Activated CD8-positive, alpha-beta T cell treated with anti-CD3 and anti-CD28 coated beads for 36 hours (primary cell): Measurements from ENCODE around the gene VEGFB. TPM values are rescaled to one million over a fixed set of nuclear protein-coding genes. Genes with fewer than 3 reads are reported as not detected.

Experiments used
- ATAC-seq: fragments of 200-7000 bp; cut with Tn5 transposase; one replicate; pipeline ENCODE4 v1.10.0; 2021; ENCODE audit warnings: mild to moderate bottlenecking, moderate library complexity
- CTCF ChIA-PET: fragments of 350-600 bp; sonication (Branson Sonifier 250); formaldehyde crosslinking; loops from one replicate; lab custom pipeline; 2021; ENCODE audit warnings: antibody characterized with exemption; lab: Charles Lee
- POLR2A ChIA-PET: fragments of 350-600 bp; sonication (Branson Sonifier 250); formaldehyde crosslinking; loops from one replicate; lab custom pipeline; 2021; ENCODE audit warnings: antibody characterized with exemption; lab: Charles Lee
- DNase-seq: peaks from one replicate; pipeline ENCODE4 v3.0.0-alpha.2; 2020
- H3K27ac Mint-ChIP-seq: one replicate; pipeline ENCODE4 v1.8.0; 2021; ENCODE audit warnings: mild to moderate bottlenecking, mixed read lengths
- H3K27me3 Mint-ChIP-seq: one replicate; pipeline ENCODE4 v1.8.0; 2021; ENCODE audit warnings: mixed read lengths
- H3K36me3 Mint-ChIP-seq: one replicate; pipeline ENCODE4 v1.8.0; 2021; ENCODE audit warnings: low read depth, mixed read lengths
- H3K4me1 Mint-ChIP-seq: one replicate; pipeline ENCODE4 v1.8.0; 2021; ENCODE audit warnings: low read depth, mixed read lengths
- H3K4me3 Mint-ChIP-seq: one replicate; pipeline ENCODE4 v1.8.0; 2021; ENCODE audit warnings: mild to moderate bottlenecking, moderate library complexity, mixed read lengths
- H3K9me3 Mint-ChIP-seq: one replicate; pipeline ENCODE4 v1.8.0; 2021; ENCODE audit warnings: mixed read lengths
- intact Hi-C: fragments of 100-400 bp; cut with micrococcal nuclease; formaldehyde crosslinking; loops from one replicate; pipeline ENCODE4 v1.10.0; 2022
- total RNA-seq, 2 experiments: library from RNA; stranded (reverse); gene quantifications; one replicate each; pipeline ENCODE4 v1.2.3, GENCODE V29; 2021
- TF ChIP-seq, protein P1 (sequence below): fragments of 200-600 bp; IDR thresholded peaks from one replicate; pipeline ENCODE4 v1.8.0; 2022; ENCODE audit warnings: antibody characterized with exemption, mild to moderate bottlenecking

VEGFB gene
- total RNA-seq, 2 experiments from 2014 or later = 86.6 to 104 TPM

DNA sequence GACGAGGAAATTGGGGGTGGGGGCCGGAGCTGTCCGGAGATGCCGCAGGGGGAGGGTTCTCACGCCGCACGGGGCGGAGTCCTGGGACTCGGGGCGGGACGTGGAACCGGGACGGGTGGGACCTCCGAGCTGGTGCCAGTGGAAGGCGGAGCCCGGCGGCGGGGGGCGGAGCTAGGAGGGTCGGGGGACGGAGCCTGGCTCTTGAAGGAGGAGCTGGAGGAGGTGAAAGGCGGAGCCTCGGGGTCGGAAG is 6.8 kb downstream of the VEGFB start:
- peak; percentile 86 for ATAC-seq
- Mint-ChIP-seq H3K27ac (peak overlapping the region; percentile 98), H3K27me3 (no peaks in the 10 kb centered on the region), H3K9me3 (no peaks in the 10 kb centered on the region), H3K36me3 (peaks cover 48% of the 10 kb centered on the region), H3K4me3 (peak overlapping the region; percentile 93), H3K4me1 (peaks cover 41% of the 10 kb centered on the region)
- TF ChIP-seq, protein P1, sequence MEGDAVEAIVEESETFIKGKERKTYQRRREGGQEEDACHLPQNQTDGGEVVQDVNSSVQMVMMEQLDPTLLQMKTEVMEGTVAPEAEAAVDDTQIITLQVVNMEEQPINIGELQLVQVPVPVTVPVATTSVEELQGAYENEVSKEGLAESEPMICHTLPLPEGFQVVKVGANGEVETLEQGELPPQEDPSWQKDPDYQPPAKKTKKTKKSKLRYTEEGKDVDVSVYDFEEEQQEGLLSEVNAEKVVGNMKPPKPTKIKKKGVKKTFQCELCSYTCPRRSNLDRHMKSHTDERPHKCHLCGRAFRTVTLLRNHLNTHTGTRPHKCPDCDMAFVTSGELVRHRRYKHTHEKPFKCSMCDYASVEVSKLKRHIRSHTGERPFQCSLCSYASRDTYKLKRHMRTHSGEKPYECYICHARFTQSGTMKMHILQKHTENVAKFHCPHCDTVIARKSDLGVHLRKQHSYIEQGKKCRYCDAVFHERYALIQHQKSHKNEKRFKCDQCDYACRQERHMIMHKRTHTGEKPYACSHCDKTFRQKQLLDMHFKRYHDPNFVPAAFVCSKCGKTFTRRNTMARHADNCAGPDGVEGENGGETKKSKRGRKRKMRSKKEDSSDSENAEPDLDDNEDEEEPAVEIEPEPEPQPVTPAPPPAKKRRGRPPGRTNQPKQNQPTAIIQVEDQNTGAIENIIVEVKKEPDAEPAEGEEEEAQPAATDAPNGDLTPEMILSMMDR = no peak
- DNase-seq = no peak
- intact Hi-C loops = loop anchor here (10.0 kb wide), 1 partner anchor 64 kb away; the partner anchor contains the start of genes CATSPERZ and ESRRA
- ChIA-PET CTCF (interaction anchor here (0.7 to 0.9 kb wide), 5 partner anchors 9 to 77 kb away, joined by 3 to 4 read pairs (median 4); partner anchors contain the start of genes PRDX5 and TRMT112), POLR2A (interaction anchor here (0.8 to 5.4 kb wide), 9 partner anchors 9 to 76 kb away, joined by 3 to 41 read pairs (median 6); partner anchors contain the start of genes DNAJC4, ESRRA, NUDT22 and PLCB3)

DNA sequence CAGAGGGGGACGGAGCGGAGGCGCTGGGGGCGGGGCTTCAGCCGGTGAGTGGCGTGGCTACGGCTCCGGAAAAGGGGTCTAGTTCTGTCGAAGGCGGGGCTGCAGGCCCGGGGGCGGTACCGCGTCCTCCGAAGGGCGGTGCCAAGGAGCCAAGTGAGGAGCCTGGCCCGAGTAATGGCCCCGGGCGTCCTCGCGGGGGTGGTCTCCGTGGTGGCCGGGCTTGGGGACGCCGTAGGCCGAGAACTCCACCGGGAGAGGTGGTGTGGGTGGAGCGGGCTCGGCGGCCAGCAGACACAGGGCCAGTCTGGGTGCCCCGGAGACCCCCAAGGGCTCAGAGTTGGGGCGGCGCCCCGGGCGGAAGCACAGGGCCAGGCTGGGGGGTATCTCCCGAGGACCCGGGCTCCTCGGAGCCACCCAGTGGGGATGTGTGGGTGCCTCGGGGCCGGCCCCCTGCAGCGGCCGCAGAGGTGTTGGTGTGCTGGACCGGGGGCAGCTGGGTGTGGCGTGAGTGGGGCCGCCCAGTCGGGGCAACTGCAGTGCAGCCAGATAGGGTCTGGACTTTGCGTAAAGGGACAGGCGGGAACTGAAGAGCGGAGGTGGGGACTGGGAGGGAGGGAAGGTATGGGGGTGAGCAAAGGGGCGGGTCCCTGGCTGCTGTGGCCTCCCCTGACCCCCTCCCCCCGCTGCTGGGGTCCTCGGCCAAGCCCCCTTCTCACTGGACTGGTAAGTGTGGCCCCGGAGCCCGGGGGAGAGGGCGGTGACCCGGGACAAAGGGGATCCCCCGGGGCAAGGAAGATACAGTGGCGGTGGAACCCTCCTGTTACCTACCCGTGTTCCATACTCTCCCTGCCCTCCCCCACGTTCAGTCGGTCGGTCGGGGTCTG is 7.3 kb downstream of the VEGFB start:
- DNase-seq (peak; percentile 100), ATAC-seq (peak; percentile 7)
- peaks cover 48% of the 10 kb centered on the region for H3K36me3 Mint-ChIP-seq
- ChIA-PET CTCF (interaction anchor here (0.7 to 2.0 kb wide), 6 partner anchors 9 to 76 kb away, joined by 3 to 12 read pairs (median 4); partner anchors contain the start of genes PLCB3, PRDX5 and TRMT112), POLR2A (interaction anchor here (0.5 to 6.6 kb wide), 14 partner anchors 9 to 76 kb away, joined by 3 to 61 read pairs (median 6); partner anchors contain the start of genes BAD, DNAJC4, ESRRA and FERMT3)
- intact Hi-C loops = loop anchor here (10.0 kb wide), 1 partner anchor 63 kb away; the partner anchor contains the start of genes CATSPERZ and ESRRA
- H3K4me1 Mint-ChIP-seq = peaks cover 41% of the 10 kb centered on the region
- TF ChIP-seq, protein P1 = no peak
- H3K4me3 Mint-ChIP-seq = peak overlapping the region; percentile 93
- peak overlapping the region; percentile 98 for H3K27ac Mint-ChIP-seq
- H3K27me3 Mint-ChIP-seq = no peaks in the 10 kb centered on the region
- no peaks in the 10 kb centered on the region for H3K9me3 Mint-ChIP-seq

DNA sequence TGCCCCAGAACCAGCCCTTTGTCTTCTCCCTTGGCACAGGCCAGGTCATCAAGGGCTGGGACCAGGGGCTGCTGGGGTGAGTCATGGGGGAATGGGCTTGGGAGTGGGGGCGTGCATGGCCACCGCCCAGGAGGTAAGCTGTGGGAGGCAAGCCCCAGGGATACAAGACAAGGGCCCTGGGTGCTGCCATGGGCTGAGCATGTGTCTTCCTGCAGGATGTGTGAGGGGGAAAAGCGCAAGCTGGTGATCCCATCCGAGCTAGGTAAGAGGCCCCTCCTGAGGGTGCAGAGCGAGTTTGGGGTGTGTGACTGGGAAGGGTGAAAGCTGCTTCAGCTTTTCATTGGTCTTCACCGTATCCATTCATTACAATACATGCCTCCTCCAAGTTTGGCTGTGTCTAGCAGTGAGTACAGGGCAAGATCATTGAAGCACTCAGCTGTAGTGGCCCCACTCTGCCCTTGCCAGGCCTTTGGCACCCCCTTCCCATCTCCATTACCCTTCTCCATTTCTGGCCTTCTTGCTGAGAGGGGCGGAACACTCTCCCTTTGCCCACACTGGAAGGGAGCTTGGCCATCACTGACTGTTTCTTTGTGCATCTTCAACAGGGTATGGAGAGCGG is 9.0 kb downstream of the VEGFB start:
- Mint-ChIP-seq H3K27ac (peak overlapping the region; percentile 45), H3K27me3 (no peaks in the 10 kb centered on the region), H3K4me3 (peak overlapping the region; percentile 93), H3K36me3 (peaks cover 37% of the 10 kb centered on the region), H3K9me3 (no peaks in the 10 kb centered on the region), H3K4me1 (peaks cover 38% of the 10 kb centered on the region)
- POLR2A ChIA-PET = interaction anchor here (0.7 to 10.0 kb wide), 13 partner anchors 7 to 117 kb away, joined by 3 to 132 read pairs (median 7); partner anchors contain the start of genes BAD, FERMT3, NUDT22 and PLCB3
- CTCF ChIA-PET = interaction anchor here (0.9 to 4.6 kb wide), 7 partner anchors 8 to 75 kb away, joined by 3 to 35 read pairs (median 8); partner anchors contain the start of genes CATSPERZ, FERMT3, NUDT22 and PLCB3
- DNase-seq = no peak
- TF ChIP-seq, protein P1 = no peak
- intact Hi-C loops = loop anchor here (10.0 kb wide), 1 partner anchor 61 kb away; the partner anchor contains the start of genes CATSPERZ and ESRRA
- no peak for ATAC-seq

DNA sequence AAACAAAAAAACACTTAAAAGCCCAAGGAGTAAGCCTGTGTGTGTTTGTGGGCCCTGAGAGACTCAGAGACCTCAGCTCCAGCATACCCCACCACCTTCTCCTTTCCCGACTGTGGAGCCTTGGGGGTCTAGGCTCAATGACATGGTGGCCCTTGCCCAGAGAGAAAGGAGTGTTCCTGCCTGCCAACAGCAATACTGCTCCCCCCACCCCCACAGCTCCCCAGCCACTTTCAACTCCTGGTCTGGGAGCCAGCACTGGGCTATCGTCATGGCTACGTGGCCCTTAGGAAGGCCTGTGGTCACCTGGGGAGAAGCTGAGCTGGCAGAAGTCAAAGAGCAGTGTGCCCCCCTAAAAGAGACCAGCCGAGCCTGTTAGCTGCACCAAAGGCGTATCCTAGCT is 9.7 kb downstream of the VEGFB start:
- ChIA-PET CTCF (interaction anchor here (0.9 to 4.6 kb wide), 8 partner anchors 8 to 88 kb away, joined by 3 to 35 read pairs (median 8); partner anchors contain the start of genes CATSPERZ, FERMT3, NUDT22 and PLCB3), POLR2A (interaction anchor here (1.4 to 10.0 kb wide), 10 partner anchors 11 to 116 kb away, joined by 4 to 132 read pairs (median 10); partner anchors contain the start of genes FERMT3, NUDT22, PRDX5 and TRMT112)
- peaks cover 33% of the 10 kb centered on the region for H3K4me1 Mint-ChIP-seq
- no peaks in the 10 kb centered on the region for H3K27me3 Mint-ChIP-seq
- intact Hi-C loops = loop anchor here (10.0 kb wide), 1 partner anchor 61 kb away; the partner anchor contains the start of genes CATSPERZ and ESRRA
- TF ChIP-seq, protein P1 = no peak
- DNase-seq = no peak
- peaks cover 37% of the 10 kb centered on the region for H3K36me3 Mint-ChIP-seq
- ATAC-seq = no peak
- peak overlapping the region; percentile 45 for H3K27ac Mint-ChIP-seq
- H3K4me3 Mint-ChIP-seq = peak overlapping the region; percentile 93
- H3K9me3 Mint-ChIP-seq = no peaks in the 10 kb centered on the region
